ENCODE measurements around the gene HSD17B3.
"Not testable (repeated sequence)": the region's sequence is repeated elsewhere in the genome, so short reads cannot be mapped to it uniquely, and the experiment has no call there.

HSD17B3 gene

GRCh38 chr9:96236337-96236736 lies 65.6 kb downstream of the HSD17B3 start:
- DNase-seq (ENCODE audit: low spot score): not testable (repeated sequence)

- peak; percentile 60 for DNase-seq (ENCODE audit: low spot score)
Measured at GRCh38 chr9:96232539-96233241, 69.3 kb downstream of the HSD17B3 start.

GRCh38 chr9:96232164-96232538 lies 69.8 kb downstream of the HSD17B3 start:
- DNase-seq (ENCODE audit: low spot score): no peak

GRCh38 chr9:96230002-96230401 lies 72.0 kb downstream of the HSD17B3 start:
- DNase-seq (ENCODE audit: low spot score): no peak

GRCh38 chr9:96222132-96222531 lies 79.8 kb downstream of the HSD17B3 start:
- no peak for DNase-seq (ENCODE audit: low spot score)

GRCh38 chr9:96219900-96220257 lies 82.1 kb downstream of the HSD17B3 start:
- DNase-seq (ENCODE audit: low spot score): no peak

GRCh38 chr9:96219026-96219899 lies 82.7 kb downstream of the HSD17B3 start:
- peak; percentile 63 for DNase-seq (ENCODE audit: low spot score)

- DNase-seq (ENCODE audit: low spot score): peak; percentile 92
Measured at GRCh38 chr9:96217754-96218693, 84.0 kb downstream of the HSD17B3 start.

GRCh38 chr9:96217294-96217707 lies 84.7 kb downstream of the HSD17B3 start:
- peak; percentile 64 for DNase-seq (ENCODE audit: low spot score)

- DNase-seq (ENCODE audit: low spot score): no peak
Measured at GRCh38 chr9:96216583-96216982, 85.4 kb downstream of the HSD17B3 start.

GRCh38 chr9:96215841-96216240 lies 86.1 kb downstream of the HSD17B3 start:
- DNase-seq (ENCODE audit: low spot score): no peak

- DNase-seq (ENCODE audit: low spot score): no peak
Measured at GRCh38 chr9:96214635-96215034, 87.3 kb downstream of the HSD17B3 start.

- DNase-seq (ENCODE audit: low spot score): no peak
Measured at GRCh38 chr9:96209407-96210271, 92.3 kb downstream of the HSD17B3 start.

- DNase-seq (ENCODE audit: low spot score): no peak
Measured at GRCh38 chr9:96206156-96206751, 95.7 kb downstream of the HSD17B3 start.

GRCh38 chr9:96204853-96205252 lies 97.1 kb downstream of the HSD17B3 start:
- no peak for DNase-seq (ENCODE audit: low spot score)

- no peak for DNase-seq (ENCODE audit: low spot score)
Measured at GRCh38 chr9:96203867-96204501, 98.0 kb downstream of the HSD17B3 start.

GRCh38 chr9:96202971-96203780 lies 98.8 kb downstream of the HSD17B3 start:
- no peak for DNase-seq (ENCODE audit: low spot score)

GRCh38 chr9:96201140-96201539 lies 100.8 kb downstream of the HSD17B3 start:
- no peak for DNase-seq (ENCODE audit: low spot score)

- DNase-seq (ENCODE audit: low spot score): no peak
Measured at GRCh38 chr9:96199006-96199405, 103.0 kb downstream of the HSD17B3 start.

GRCh38 chr9:96195541-96195940 lies 106.4 kb downstream of the HSD17B3 start:
- no peak for DNase-seq (ENCODE audit: low spot score)
